ENCODE measurements around the gene TFDP1.
"Not testable (repeated sequence)": the region's sequence is repeated elsewhere in the genome, so short reads cannot be mapped to it uniquely, and the experiment has no call there.

The TFDP1 gene

DNA sequence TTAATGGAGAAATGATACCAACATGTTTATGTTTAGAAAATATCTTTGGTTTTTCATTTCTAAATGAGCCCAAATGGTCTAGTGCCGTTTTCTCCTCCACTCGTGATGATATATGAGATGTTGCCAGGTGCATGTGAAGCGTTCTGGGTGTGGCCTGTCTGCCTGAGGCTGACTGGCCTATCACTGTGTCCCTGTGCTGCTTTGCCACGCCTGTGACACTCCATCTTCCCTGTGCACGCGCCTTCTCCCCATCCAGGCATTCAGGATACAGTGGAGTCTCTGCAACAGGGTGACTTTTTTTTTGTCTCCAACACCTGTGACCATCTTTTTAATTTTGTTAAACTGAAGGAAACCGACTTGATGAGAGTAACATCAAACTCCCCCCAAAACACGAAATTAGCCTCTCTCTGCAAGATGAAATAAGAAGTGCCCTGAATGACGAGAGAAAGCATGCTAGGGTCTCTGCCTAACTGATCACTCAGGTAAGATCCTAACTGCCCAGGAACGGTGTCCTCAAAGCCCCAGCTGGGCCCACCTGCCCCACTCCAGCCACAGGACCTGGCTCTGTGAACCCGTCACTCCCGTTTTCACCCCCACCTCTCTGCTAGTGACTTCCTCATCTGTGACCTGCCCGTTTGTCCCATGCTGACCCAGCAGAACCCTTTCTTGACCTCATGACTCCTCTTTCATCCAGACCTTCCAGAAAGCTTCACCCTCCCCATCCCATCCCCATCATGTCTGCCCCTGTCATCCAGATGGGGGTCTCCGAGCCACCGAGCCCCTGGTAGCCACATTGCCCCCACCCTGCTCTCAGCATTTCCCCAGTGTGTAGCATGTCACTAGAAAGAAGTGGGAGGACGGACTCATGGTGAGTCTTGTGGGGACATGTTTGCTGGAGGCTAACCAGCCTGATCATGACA, 33.2 kb upstream of the TFDP1 start:
- no peak for DNase-seq

DNA sequence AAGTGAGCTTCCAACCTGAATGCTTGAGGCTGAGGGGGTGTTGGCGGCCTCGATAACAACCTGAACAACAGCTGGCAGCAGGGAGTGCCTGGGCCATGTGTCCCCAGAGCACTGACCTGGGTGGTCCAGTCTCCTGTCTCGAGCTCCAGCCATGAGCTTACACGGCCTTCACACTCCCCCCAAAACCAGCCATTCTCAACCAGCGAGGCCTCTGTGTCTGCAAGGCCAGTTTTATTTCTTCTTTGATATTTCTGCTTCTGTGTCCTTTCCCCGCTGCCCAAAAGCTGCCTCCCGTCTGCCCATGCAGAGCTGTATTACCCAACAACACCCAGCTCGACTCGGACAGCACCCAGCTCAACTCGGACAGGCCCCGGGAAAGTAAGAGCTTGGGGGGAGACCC, 32.5 kb upstream of the TFDP1 start:
- no peak for DNase-seq

DNA sequence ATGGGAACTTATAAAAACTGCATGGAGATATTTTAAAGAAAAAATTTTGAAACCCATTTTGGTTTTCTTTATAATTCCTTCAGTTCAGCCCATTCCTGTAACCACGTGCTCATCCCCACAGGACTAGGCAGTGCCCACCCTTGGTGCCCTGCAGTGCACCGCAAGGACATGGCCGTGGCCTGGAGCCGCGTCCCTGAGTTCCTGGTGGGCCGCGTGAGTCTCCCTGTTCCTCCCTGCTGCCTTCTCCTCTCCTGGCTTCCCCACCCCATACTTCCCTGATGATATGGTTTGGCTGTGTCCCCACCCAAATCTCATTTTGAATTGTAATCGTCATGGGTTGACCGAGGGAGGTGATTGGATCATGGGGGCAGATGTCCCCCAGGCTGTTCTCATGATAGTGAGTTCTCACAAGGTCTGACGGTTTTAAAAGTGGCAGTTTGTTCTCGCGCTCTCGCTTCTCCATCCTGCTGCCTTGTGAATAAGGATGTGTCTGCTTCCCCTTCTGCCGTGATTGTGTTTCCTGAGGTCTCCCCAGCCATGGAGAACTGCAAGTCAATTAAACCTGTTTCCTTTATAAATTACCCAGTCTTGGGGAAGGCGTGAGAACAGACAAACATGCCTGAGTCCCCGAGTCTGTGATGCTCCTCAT, 31.6 kb upstream of the TFDP1 start:
- peak; percentile 51 to 58 for DNase-seq

DNA sequence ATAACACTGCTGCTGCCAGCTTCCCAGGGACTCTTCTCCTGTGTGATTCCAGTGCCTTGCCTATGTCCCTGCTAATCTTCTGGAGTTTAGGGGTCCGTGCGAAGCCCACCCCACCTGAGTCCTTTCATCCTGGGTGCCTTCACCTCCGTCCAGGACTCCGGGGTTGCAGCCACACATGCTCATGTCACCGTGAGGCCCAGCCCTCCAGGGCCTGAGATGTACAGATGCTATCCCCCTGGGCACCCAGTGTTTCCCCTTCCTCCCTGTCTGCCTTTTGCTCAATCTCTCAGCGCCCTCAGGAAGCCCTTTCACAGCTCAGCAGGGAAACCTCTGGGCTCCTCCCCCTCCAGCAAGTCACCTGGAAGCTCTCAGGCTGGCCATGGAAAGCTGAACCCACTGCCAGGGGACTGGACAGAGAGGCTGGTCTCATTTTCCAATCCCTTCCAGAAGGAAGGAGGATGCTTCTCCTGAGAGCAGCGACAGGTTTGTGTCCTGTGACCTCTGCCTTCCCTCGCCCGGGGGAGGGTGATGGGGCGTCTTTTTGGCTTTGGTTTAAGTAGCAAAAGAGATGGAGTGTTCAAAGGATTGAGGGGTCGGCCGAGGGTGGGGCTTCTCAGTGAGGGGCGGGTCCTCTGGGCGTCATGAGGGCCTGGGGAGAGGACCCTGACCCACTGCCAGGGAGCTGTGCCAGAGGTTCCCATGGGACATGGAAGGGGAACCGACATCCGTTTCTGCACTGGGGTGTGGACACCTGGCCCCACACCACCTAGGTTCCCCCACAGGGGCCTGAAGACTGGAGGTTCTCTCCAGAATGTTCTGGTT, 30.8 kb upstream of the TFDP1 start:
- no peak for DNase-seq

DNA sequence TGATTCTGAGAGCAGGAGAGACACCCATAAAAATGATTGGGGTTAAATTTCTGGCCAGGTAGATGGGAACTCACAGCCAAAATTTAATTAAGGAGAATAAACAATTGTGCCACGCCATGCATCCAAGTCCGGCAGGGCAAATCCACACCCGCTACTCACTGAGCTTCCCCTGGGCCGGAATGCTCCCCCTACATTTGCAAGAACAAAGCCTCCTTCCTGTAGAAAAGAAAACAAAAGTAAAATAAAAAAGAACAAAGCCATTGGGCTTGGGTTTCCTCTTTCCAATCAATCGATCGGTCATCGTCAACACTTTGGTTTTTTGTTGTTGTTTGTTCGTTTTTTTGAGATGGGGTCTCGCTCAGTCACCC, 30.2 kb upstream of the TFDP1 start:
- no peak for DNase-seq

DNA sequence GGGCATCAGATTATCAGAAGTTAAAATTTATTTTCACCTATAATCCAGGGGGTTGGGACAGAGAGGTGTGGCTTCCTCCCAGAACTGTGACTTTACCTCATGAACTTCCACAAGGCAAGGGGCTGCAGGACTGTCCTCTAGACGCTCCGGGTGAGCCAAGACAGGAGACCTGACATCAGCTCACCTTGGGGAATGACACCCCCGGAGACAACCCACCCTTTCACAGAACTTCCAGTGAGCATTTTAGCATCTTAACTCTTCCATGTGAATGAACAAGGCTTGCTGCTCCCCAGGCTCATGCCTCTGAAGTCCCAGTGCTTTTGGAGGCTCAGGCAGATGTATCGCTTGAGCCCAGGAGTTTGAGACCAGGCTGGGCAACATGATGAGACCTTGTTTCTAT, 29.4 kb upstream of the TFDP1 start:
- DNase-seq: no peak

DNA sequence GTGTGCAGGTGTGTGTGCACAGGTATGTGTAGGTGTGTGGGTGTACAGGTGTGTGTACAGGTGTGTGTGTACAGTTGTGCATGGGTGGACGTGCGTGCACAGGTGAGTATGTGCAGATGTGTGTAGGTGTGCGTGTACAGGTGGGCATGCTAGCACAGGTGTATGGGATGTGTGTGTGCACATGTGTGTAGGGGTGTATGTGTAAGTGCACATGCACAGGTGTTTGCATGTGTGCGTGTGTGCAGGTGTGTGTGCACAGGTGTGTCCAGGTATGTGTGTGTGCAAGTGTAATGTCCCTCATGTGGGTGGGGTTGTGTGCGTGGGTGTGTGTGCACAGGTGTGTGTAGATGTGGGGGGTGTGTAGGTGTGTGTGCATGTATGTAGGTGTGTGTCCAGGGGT, 27.5 kb upstream of the TFDP1 start:
- no peak for DNase-seq

DNA sequence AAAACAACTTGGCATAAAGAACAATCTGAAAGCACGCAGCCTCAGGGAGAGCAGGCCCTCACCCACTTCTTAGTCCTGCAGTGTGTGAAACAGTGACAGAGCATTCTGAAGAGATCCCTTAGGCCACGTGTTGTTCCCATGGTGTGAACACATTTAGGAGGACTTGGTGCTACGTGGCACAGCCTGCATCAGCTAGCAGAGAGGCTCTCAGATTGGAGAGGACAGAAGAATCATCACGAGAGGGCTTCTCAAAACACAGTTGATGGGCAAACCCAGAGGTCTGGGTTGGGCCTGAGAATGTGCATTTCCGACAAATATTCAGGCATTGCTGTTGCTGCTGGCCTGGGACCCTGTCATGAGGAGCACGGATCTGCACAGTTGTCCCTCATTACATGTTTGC, 26.1 kb upstream of the TFDP1 start:
- DNase-seq: no peak

DNA sequence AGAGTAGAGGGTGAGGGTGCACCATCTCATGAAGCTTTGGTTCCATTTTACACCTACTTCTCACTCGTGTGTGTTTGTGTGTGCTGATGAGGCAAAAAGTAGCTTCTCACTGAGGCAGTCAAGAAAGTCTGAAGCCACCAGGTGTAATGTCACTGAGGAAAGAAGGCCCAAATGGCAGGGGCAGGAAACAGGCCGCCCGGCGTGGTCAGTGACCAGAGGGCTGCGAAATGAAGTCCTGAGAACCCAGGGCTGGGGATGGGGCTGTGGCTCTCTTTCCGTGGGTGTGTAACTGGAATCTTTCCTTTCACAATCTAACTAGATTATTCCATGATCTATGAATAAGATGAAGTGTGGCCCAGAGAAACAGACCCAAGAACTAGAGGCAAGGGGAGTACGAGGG, 25.5 kb upstream of the TFDP1 start:
- DNase-seq: no peak

DNA sequence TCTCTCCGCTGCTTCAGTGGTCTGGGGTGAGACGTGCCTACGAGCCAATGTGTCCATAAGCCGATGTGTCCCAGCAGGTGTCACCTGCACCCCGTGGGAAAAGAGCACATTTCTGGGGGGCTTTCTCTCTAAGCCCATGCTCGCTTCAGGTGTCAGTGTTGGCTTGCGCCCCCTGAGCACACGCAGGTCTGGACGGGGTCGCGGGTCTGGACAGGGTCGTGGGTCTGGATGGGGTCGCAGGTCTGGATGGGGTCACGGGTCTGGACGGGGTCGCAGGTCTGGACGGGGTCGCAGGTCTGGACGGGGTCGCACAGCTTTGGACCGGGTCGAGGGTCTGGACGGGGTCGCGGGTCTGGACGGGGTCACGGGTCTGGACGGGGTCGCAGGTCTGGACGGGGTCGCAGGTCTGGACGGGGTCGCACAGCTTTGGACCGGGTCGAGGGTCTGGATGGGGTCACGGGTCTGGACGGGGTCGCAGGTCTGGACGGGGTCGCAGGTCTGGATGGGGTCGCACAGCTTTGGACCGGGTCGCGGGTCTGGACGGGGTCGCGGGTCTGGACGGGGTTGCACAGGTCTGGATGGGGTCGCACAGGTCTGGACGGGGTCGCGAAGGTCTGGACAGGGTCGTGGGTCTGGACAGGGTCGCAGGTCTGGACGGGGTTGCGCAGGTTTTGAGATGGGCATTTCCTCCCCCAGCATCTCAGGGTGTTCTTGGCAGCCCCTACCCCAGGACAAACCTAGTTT, 24.5 kb upstream of the TFDP1 start:
- DNase-seq: no peak

DNA sequence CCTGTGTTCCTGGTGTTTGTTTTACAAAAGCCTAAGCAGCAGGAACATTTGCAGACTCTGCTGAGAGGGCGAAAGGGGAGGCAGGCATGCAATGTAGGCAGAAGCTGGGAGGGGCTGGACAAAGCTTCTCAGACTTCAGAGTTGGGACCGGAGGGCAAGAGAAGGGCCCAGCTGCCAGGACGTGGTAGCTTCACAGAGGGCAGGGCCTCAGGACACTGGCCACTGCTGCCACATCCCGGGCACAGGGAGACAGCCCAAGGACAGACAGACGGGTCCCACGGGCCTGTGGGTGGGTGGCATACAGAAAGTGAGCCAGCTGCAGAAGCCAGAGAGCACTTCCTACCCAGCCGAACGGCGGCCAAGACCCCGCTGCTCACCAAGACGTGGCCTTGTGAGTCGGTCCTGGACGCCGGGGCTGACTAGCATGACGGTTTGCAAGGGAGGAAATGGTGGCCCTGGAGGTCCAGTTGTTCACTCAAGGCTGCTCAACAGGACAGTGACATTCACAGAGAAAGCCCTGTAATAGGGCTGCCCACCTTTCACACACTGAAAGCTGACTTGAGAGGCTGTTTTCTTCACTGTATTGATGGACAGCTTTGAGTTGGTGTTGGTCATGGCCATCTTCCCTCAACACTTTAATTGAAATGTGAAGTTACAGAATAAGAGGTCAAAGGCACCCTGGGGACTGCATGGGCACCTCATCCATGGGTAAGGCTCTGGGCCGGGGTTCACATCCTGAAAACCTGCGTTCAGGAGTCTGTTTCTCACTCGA, 23.7 kb upstream of the TFDP1 start:
- DNase-seq: no peak

DNA sequence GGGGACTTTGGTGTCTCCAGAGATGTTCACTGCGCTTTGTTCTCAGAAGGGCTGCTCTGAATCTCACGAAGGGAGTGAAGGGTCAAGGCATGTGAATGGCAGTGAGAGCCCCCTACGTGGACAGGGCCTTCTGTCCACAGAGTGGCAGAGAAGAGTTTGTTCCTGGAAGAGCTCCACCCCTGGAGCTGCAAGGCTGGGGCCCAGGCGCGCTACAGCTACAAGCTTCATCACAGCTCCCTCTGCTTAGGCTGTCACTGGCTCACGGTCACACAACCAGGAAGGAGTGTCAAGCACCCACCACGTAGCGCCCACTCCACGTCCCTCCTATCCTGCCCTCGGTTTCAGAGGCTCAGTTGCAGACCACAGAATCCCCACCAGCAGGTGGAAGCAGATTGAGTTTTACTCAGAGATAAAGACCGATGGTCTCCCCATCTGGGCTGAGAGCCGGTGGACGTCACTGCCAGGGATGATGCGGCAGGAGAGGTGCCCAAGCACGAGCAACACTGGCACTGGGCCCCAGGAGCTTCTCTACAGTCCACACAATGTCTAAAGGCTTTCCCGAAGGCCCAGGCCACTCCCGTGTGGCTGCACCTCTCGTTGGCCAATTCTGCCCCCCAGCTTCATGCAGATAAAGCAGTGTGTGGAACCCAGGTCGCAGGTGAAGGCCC, 23.0 kb upstream of the TFDP1 start:
- no peak for DNase-seq

DNA sequence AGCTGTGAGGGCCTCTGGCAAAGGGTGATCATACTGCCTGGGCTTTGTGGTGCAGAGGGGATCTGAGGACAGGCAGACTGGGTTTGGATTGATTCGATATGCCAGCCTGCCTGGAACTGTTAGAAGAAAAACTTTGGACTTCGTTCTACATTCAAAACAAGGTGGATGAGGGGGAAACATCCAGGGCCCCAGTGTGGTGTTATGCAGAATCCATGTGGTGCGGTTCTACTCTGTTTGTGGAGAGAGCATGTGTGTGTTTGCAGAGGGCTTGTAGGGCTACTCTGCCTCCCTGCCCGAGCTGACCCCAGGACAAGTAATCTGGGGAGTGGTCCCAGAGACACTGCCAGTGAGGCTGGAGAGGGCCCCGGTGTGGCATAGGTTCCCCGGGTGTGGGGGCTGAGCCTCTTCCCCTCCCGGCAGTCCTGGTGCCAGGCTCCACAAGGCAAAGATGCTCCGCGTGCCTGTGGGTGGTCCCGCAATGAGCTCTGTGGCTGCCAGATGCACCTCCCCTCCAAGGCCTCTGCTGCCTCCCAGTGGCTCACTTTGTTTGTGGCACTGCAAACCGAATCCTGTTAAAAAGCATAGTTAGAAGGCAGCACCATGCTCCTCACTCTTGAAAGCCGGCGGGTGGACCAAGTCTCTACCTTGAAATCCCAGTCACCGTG, 22.3 kb upstream of the TFDP1 start:
- peak; percentile 68 to 82 for DNase-seq

DNA sequence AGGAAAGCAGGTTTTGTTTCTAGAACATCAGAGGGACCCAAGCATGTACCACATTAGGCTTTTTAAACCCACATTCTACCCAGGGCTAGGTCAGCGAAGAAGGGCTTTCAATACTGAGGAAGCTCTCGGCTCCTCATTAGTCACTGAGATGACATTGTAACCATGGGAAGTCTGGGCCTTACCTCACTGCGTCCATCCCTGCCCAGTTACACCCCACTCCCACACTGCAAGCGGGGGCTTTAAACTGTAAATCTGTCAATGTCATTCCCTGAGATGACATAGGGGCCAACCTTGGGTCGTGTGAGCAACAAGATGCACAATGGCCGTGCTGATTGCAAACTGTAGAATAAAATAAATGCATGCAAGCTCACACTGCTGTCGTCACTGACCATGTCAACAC, 21.7 kb upstream of the TFDP1 start:
- no peak for DNase-seq

DNA sequence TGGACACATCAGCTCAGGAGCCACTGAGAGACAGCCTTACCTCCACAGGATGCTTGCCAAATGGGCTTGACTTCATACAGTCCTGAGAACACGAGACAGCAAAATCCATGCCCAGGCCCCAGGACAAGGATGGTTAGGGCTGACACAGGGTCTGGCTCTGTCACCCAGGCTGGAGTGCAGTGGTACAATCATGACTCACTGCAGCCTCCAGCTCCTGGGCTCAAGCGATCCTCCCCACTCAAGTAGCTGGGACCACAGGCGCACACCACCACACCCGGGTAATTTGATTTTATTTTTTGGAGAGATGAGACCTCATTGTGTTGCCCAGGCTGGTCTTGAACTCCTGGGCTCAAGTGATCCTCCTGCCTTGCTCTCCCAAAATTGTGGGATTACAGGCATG, 21.0 kb upstream of the TFDP1 start:
- DNase-seq: not testable (repeated sequence)

DNA sequence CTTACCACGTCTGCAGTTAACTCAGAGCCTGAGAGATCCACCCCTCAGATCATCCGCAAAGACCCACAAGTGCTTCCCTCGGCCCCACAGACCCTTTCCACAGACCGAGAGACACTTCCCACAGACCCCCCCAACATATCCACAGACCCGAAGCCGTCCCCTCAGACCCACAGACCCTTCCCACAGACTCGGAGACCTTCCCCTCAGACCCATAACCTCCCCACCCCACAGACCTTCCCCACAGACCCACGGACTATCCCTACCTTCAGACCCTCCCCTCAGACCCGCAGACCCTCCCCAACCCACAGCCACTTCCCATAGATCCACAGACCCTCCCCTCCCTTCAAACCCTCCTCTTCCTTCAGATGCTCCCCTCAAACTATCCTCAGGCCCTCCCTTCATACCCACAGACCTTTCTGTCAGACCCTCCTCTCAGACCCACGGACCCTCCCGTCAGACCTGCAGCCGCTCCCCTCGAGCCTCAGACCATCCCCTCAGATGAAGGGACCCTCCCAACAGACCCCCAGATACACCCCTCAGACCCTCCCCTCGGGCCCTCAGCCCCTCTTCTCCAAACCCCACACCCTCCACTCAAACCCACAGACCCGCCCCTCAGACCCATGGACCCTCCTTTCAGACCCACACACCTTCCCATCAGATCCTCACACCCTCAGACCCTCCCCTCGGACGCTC, 20.1 kb upstream of the TFDP1 start:
- DNase-seq: no peak

DNA sequence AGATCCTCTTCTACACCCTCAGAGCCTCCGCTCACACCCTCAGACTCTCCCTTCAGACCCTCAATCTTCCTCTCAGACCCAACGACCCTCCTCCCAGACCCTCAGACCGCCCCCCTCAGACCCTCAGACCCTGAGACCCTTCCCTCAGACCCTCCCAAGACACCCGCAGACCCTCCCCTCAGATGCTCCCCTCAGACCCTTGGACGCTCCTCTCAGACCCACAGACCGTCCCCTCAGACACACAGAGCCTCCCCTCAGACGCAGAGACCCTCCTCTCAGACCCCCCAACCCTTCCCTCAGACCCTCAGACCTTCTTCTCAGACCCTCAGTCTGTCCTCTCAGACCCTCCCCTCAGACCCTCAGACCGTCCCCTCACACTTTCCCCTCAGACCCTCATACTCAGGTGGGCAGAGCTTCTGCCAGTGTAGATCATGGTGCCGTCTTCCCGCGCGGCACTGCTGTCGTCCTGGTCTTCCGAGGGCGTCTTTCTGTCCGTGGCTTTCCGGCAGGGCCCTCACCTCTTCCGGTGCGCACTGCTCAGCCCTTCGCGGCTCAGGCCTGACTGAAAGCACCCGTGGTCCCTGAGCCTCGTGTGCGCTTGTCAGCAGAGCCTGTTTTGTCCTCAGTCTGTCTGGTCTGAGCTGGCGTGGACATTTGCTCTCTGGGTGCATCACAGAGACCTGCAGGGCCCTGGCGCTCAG, 18.9 kb upstream of the TFDP1 start:
- DNase-seq: no peak

DNA sequence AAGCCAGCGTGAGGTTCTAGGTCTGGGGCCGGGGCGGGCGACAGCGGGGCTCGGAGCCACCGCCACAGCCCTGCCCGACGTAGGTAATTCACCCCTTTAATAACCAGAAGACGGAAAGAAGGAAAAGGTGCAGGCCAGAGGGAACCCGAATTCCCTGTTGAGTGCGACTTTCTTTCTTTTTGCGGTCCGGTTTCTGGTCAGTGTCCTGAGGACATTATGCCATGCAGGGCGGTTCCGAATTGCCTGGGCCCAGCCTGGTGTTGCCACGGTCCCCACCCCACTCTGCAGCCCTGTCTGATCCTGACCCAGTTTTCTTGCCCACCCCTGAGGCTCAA, 18.4 kb upstream of the TFDP1 start:
- no peak for DNase-seq

DNA sequence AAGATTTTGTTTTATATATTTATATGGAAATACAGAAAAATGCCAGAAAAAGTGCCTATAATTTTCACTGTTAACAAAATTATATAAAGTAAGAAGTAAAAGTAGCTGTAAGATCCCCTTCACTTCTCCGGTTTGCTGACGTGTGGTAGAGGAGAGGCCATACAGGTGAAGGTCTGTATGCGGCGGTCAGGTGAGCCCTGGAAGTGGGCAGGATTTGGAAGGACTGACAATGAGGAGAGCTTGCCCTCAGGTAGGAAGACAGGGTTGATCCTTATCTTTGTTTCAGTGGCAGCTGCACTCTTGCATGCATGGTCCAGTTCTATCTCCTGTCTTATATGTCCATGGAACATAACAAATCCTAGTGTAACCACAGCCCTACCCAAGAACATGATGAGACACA, 16.9 kb upstream of the TFDP1 start:
- no peak for DNase-seq

DNA sequence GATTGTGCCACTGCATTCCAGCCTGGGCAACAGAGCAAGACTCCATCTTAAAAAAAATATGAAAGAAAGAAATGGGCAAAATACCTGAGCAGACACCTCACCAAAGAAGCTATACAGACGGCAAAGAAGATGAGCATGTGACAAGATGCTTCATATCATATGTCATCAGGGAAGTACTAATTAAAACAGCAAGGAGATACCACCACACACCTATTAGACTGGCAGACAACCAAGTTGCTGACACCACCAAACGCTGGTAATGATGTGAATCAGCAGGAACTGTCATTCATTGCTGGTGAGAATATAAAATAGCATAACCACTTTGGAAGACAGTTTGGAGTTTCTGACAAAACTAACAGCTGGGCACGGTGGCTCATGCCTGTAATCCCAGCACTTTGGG, 11.5 kb upstream of the TFDP1 start:
- no peak for DNase-seq
